ENCODE data around the gene TENM4.

TENM4 gene

GRCh38 chr11:78667461-78667860 is 773.4 kb downstream of the TENM4 start:
- no peak overlapping the region for H3K9ac ChIP-seq (ENCODE audit: low read depth, low read length)
- no peaks in the 10 kb centered on the region for H3K4me1 ChIP-seq (ENCODE audit: insufficient read depth, low read length)
- H3K4me3 ChIP-seq (ENCODE audit: low read depth in 1 of 2, low read length in 2 of 2): no peak overlapping the region
- TF ChIP-seq CTCF (IDR thresholded peaks at IDR 0.05; ENCODE audit: borderline replicate concordance, extremely low read depth, low read length, poor library complexity, severe bottlenecking) (no peak), EZH2 (IDR thresholded peaks at IDR 0.05; ENCODE audit: borderline replicate concordance, low read depth, low read length, severe bottlenecking) (no peak)
- 0 out of 2 replicates have a peak, but pooled peaks cover 3% of the 10 kb centered on the region for H4K20me1 ChIP-seq (ENCODE audit: insufficient read depth, low read length)
- peaks cover 9% of the 10 kb centered on the region for H3K27me3 ChIP-seq (ENCODE audit: insufficient read depth, low read length, poor library complexity)
- no peak overlapping the region for H2AFZ ChIP-seq (ENCODE audit: low read depth, low read length)
- DNase-seq (no peak), ATAC-seq (ENCODE audit: insufficient read depth, low read depth) (no peak)
- H3K79me2 ChIP-seq (ENCODE audit: insufficient read depth, low read length): no peaks in the 10 kb centered on the region
- peaks cover 2% of the 10 kb centered on the region for H3K9me3 ChIP-seq (ENCODE audit: insufficient read depth, low read length, severe bottlenecking)
- no peak overlapping the region for H3K4me2 ChIP-seq (ENCODE audit: insufficient read depth, low read length)
- H3K36me3 ChIP-seq (ENCODE audit: insufficient read depth, low read length): no peaks in the 10 kb centered on the region
- no peak overlapping the region for H3K27ac ChIP-seq (ENCODE audit: low read length)

GRCh38 chr11:78666675-78667160 is 774.1 kb downstream of the TENM4 start:
- ATAC-seq (ENCODE audit: insufficient read depth, low read depth): no peak
- H2AFZ ChIP-seq (ENCODE audit: low read depth, low read length): no peak overlapping the region
- peaks cover 2% of the 10 kb centered on the region for H3K9me3 ChIP-seq (ENCODE audit: insufficient read depth, low read length, severe bottlenecking)
- 0 out of 2 replicates have a peak, but pooled peaks cover 3% of the 10 kb centered on the region for H4K20me1 ChIP-seq (ENCODE audit: insufficient read depth, low read length)
- H3K9ac ChIP-seq (ENCODE audit: low read depth, low read length): no peak overlapping the region
- H3K27ac ChIP-seq (ENCODE audit: low read length): no peak overlapping the region
- no peaks in the 10 kb centered on the region for H3K79me2 ChIP-seq (ENCODE audit: insufficient read depth, low read length)
- no peak for DNase-seq
- H3K4me3 ChIP-seq (ENCODE audit: low read depth in 1 of 2, low read length in 2 of 2): no peak overlapping the region
- TF ChIP-seq EZH2 (IDR thresholded peaks at IDR 0.05; ENCODE audit: borderline replicate concordance, low read depth, low read length, severe bottlenecking) (no peak), CTCF (IDR thresholded peaks at IDR 0.05; ENCODE audit: borderline replicate concordance, extremely low read depth, low read length, poor library complexity, severe bottlenecking) (no peak)
- H3K4me2 ChIP-seq (ENCODE audit: insufficient read depth, low read length): no peak overlapping the region
- no peaks in the 10 kb centered on the region for H3K36me3 ChIP-seq (ENCODE audit: insufficient read depth, low read length)
- H3K4me1 ChIP-seq (ENCODE audit: insufficient read depth, low read length): no peaks in the 10 kb centered on the region
- peaks cover 9% of the 10 kb centered on the region for H3K27me3 ChIP-seq (ENCODE audit: insufficient read depth, low read length, poor library complexity)

GRCh38 chr11:78664636-78665035 is 776.2 kb downstream of the TENM4 start:
- no peak for ATAC-seq (ENCODE audit: insufficient read depth, low read depth)
- DNase-seq: no peak
- TF ChIP-seq CTCF (IDR thresholded peaks at IDR 0.05; ENCODE audit: borderline replicate concordance, extremely low read depth, low read length, poor library complexity, severe bottlenecking): no peak
- no peak for TF ChIP-seq EZH2 (IDR thresholded peaks at IDR 0.05; ENCODE audit: borderline replicate concordance, low read depth, low read length, severe bottlenecking)
- Histone ChIP-seq H3K4me2 (ENCODE audit: insufficient read depth, low read length) (no peak overlapping the region), H3K79me2 (ENCODE audit: insufficient read depth, low read length) (no peaks in the 10 kb centered on the region), H3K27me3 (ENCODE audit: insufficient read depth, low read length, poor library complexity) (peaks cover 9% of the 10 kb centered on the region), H3K4me1 (ENCODE audit: insufficient read depth, low read length) (no peaks in the 10 kb centered on the region), H3K4me3 (ENCODE audit: low read depth in 1 of 2, low read length in 2 of 2) (no peak overlapping the region), H3K36me3 (ENCODE audit: insufficient read depth, low read length) (no peaks in the 10 kb centered on the region), H2AFZ (ENCODE audit: low read depth, low read length) (no peak overlapping the region), H4K20me1 (ENCODE audit: insufficient read depth, low read length) (no peaks in the 10 kb centered on the region), H3K9ac (ENCODE audit: low read depth, low read length) (no peak overlapping the region), H3K27ac (ENCODE audit: low read length) (no peak overlapping the region), H3K9me3 (ENCODE audit: insufficient read depth, low read length, severe bottlenecking) (peaks cover under 1% of the 10 kb centered on the region)

- Histone ChIP-seq H3K9ac (ENCODE audit: low read depth, low read length) (no peak overlapping the region), H3K27me3 (ENCODE audit: insufficient read depth, low read length, poor library complexity) (peaks cover 9% of the 10 kb centered on the region), H3K4me3 (ENCODE audit: low read depth in 1 of 2, low read length in 2 of 2) (no peak overlapping the region), H2AFZ (ENCODE audit: low read depth, low read length) (no peak overlapping the region), H3K9me3 (ENCODE audit: insufficient read depth, low read length, severe bottlenecking) (no peaks in the 10 kb centered on the region), H3K36me3 (ENCODE audit: insufficient read depth, low read length) (no peaks in the 10 kb centered on the region), H3K4me2 (ENCODE audit: insufficient read depth, low read length) (no peak overlapping the region), H4K20me1 (ENCODE audit: insufficient read depth, low read length) (no peaks in the 10 kb centered on the region), H3K79me2 (ENCODE audit: insufficient read depth, low read length) (no peaks in the 10 kb centered on the region), H3K4me1 (ENCODE audit: insufficient read depth, low read length) (no peaks in the 10 kb centered on the region), H3K27ac (ENCODE audit: low read length) (no peak overlapping the region)
- ATAC-seq (ENCODE audit: insufficient read depth, low read depth): no peak
- DNase-seq: no peak
- no peak for TF ChIP-seq CTCF (IDR thresholded peaks at IDR 0.05; ENCODE audit: borderline replicate concordance, extremely low read depth, low read length, poor library complexity, severe bottlenecking)
Observed at GRCh38 chr11:78662811-78663210, 778.0 kb downstream of the TENM4 start.

Measured in DND-41 (cell line).